C4-2B (cell line): ENCODE results near the gene ADAMTS6.

Experiments used
- CTCF ChIP-seq: fragments of 450-650 bp; conservative IDR thresholded peaks from 2 replicates; pipeline ENCODE4 v1.5.1; 2017; ENCODE audit warnings: mild to moderate bottlenecking
- ZFX ChIP-seq: fragments of 450-650 bp; IDR thresholded peaks from 2 replicates; pipeline ENCODE4 v1.6.1; 2017

GRCh38 chr5:65482296-65482735 is 596 bp upstream of the ADAMTS6 start:
- TF ChIP-seq CTCF (no peak), ZFX (no peak)
